Measurements from ENCODE around the gene CALN1. TPM values are rescaled to one million over a fixed set of nuclear protein-coding genes. Genes with fewer than 3 reads are reported as not detected.
A peak's percentile ranks its signal among the peaks of the same experiment; 100 is the strongest.

The CALN1 gene
- total and polyA plus RNA-seq, 4 donors, result 0.02 to 0.91 (median 0.03) TPM

DNA sequence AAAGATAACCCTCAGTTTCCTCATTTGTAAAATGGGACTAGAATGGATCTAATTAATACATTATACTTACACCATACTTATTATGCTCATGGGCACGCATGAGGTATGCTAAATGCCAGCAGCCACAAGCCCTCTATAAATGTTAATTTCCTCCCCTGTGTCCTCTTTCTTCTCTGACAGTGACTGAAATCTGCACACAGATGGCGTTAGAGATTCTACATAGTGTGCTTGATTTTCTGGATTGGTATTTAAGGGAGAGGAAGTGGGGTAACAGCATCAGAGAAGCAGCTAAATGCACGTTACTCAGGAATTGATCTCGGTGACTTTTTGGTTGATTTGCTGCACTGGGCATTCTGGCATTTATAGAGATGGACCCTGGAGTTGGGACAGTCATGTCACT is 568.5 kb downstream of the CALN1 start:
- no peaks in the 10 kb centered on the region for H3K4me1 ChIP-seq (ENCODE audit: control insufficient read depth in 5 of 5, insufficient read depth in 5 of 5, low read length in 5 of 5)
- no peak for DNase-seq
- TF ChIP-seq CTCF (IDR thresholded peaks at IDR 0.05; ENCODE audit: control extremely low read depth, extremely low read depth), result no peak
- no peak overlapping the region for H3K4me3 ChIP-seq
- H3K36me3 ChIP-seq (ENCODE audit: control insufficient read depth in 4 of 4, insufficient read depth in 4 of 4, low read length in 4 of 4), result no peaks in the 10 kb centered on the region
- 24 to 36% methylated on average over 4 of the region's 4 CpGs for WGBS, 2 donors
- no peak overlapping the region for H3K27ac ChIP-seq (ENCODE audit: low read depth in 1 of 2, low read length in 1 of 2)
- no peak overlapping the region for H3K9ac ChIP-seq (ENCODE audit: insufficient read depth in 1 of 2, low read length in 2 of 2)
- H3K9me3 ChIP-seq (ENCODE audit: control insufficient read depth in 4 of 4, insufficient read depth in 3 of 4, low read length in 3 of 4), result peaks cover 0 to 5% (median 1%) of the 10 kb centered on the region in 4 donors
- H3K27me3 ChIP-seq (ENCODE audit: control insufficient read depth in 3 of 3, insufficient read depth in 3 of 3, low read length in 2 of 3), result no peaks in the 10 kb centered on the region
- ATAC-seq (ENCODE audit: insufficient read depth, low FRiP score), result no peak

DNA sequence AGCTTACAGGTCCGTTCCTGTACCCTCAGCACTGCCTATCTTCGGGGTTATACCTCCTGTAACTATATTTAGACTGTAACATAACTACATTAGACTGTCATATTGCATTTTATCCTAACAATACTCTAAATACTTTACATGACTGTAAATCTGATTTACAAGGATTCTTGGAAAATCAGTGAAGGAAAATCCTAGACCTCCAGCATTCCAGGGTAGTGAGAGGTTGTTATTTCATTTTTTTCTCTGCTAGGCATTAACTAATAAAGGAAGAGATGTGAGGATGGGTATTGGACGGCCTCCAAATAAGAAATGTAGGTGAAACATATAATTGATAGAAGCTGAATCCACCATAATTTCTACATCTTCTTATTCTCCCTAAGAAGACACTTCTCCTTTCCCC is 569.4 kb downstream of the CALN1 start:
- no peaks in the 10 kb centered on the region for H3K36me3 ChIP-seq (ENCODE audit: control insufficient read depth in 4 of 4, insufficient read depth in 4 of 4, low read length in 4 of 4)
- no peaks in the 10 kb centered on the region for H3K4me1 ChIP-seq (ENCODE audit: control insufficient read depth in 5 of 5, insufficient read depth in 5 of 5, low read length in 5 of 5)
- no peak for TF ChIP-seq CTCF (IDR thresholded peaks at IDR 0.05; ENCODE audit: control extremely low read depth, extremely low read depth)

GRCh38 chr7:71842381-71842780 is 569.8 kb downstream of the CALN1 start:
- Histone ChIP-seq H3K4me1 (ENCODE audit: control insufficient read depth in 5 of 5, insufficient read depth in 5 of 5, low read length in 5 of 5) (no peaks in the 10 kb centered on the region), H3K9me3 (ENCODE audit: control insufficient read depth in 4 of 4, insufficient read depth in 3 of 4, low read length in 3 of 4) (peaks cover 0 to 2% (median 0%) of the 10 kb centered on the region in 4 donors), H3K36me3 (ENCODE audit: control insufficient read depth in 4 of 4, insufficient read depth in 4 of 4, low read length in 4 of 4) (no peaks in the 10 kb centered on the region), H3K27me3 (ENCODE audit: control insufficient read depth in 3 of 3, insufficient read depth in 3 of 3, low read length in 2 of 3) (no peaks in the 10 kb centered on the region), H3K27ac (ENCODE audit: low read depth in 1 of 2, low read length in 1 of 2) (no peak overlapping the region), H3K4me3 (no peak overlapping the region), H3K9ac (ENCODE audit: insufficient read depth in 1 of 2, low read length in 2 of 2) (no peak overlapping the region)
- peak in 1 of 3 donors; percentile 8 for DNase-seq
- TF ChIP-seq CTCF (IDR thresholded peaks at IDR 0.05; ENCODE audit: control extremely low read depth, extremely low read depth), result no peak
- WGBS, 2 donors, result 49 to 69% methylated on average over 6 of the region's 6 CpGs
- ATAC-seq (ENCODE audit: insufficient read depth, low FRiP score), result no peak

More for the DNA sequence above, 569.4 kb downstream of the CALN1 start:
- DNase-seq (no peak), ATAC-seq (ENCODE audit: insufficient read depth, low FRiP score) (no peak)
- Histone ChIP-seq H3K27me3 (ENCODE audit: control insufficient read depth in 3 of 3, insufficient read depth in 3 of 3, low read length in 2 of 3) (no peaks in the 10 kb centered on the region), H3K27ac (ENCODE audit: low read depth in 1 of 2, low read length in 1 of 2) (no peak overlapping the region), H3K4me3 (no peak overlapping the region), H3K9me3 (ENCODE audit: control insufficient read depth in 4 of 4, insufficient read depth in 3 of 4, low read length in 3 of 4) (peaks cover 0 to 2% (median 0%) of the 10 kb centered on the region in 4 donors), H3K9ac (ENCODE audit: insufficient read depth in 1 of 2, low read length in 2 of 2) (no peak overlapping the region)
- WGBS, 2 donors, result 59 to 80% methylated on average over 3 of the region's 3 CpGs

- H3K36me3 ChIP-seq (ENCODE audit: control insufficient read depth in 4 of 4, insufficient read depth in 4 of 4, low read length in 4 of 4), result no peaks in the 10 kb centered on the region
- no peak overlapping the region for H3K4me3 ChIP-seq
- H3K9ac ChIP-seq (ENCODE audit: insufficient read depth in 1 of 2, low read length in 2 of 2), result no peak overlapping the region
- DNase-seq (no peak), ATAC-seq (ENCODE audit: insufficient read depth, low FRiP score) (no peak)
- H3K27me3 ChIP-seq (ENCODE audit: control insufficient read depth in 3 of 3, insufficient read depth in 3 of 3, low read length in 2 of 3), result no peaks in the 10 kb centered on the region
- H3K27ac ChIP-seq (ENCODE audit: low read depth in 1 of 2, low read length in 1 of 2), result no peak overlapping the region
- no peaks in the 10 kb centered on the region for H3K4me1 ChIP-seq (ENCODE audit: control insufficient read depth in 5 of 5, insufficient read depth in 5 of 5, low read length in 5 of 5)
- 86 to 90% methylated on average over 5 of the region's 5 CpGs for WGBS, 2 donors
- no peak for TF ChIP-seq CTCF (IDR thresholded peaks at IDR 0.05; ENCODE audit: control extremely low read depth, extremely low read depth)
- H3K9me3 ChIP-seq (ENCODE audit: control insufficient read depth in 4 of 4, insufficient read depth in 3 of 4, low read length in 3 of 4), result no peaks in the 10 kb centered on the region
Observed at GRCh38 chr7:71835056-71835455, 577.1 kb downstream of the CALN1 start.
